GM19238 (cell line): ENCODE results near the gene CITED2.
"Not testable (repeated sequence)": the region's sequence is repeated elsewhere in the genome, so short reads cannot be mapped to it uniquely, and the experiment has no call there.

Experiments used
- DNase-seq: peaks from one replicate; pipeline ENCODE4 v3.0.0; 2011; ENCODE audit warnings: low spot score; ENCODE audit not compliant: insufficient read length

Gene CITED2

DNA sequence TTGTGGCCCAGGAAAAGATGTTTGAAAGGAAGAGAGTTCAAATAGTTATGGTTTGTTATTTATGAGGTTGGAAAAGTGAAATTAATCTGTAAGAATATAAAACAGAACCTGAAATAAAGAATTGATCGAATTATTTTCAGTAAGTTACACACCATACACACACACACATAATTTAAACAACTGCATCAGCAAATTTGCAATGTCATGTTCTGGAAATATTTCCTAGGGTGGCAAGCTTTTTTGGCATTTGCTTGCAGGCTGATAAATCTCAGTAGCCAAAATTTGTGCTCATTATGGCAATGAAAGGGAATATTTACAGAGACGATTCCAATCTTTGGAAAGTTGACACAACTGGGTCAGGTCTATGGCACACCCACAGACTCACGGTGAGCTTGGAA is 9.5 kb downstream of the CITED2 start:
- no peak for DNase-seq

DNA sequence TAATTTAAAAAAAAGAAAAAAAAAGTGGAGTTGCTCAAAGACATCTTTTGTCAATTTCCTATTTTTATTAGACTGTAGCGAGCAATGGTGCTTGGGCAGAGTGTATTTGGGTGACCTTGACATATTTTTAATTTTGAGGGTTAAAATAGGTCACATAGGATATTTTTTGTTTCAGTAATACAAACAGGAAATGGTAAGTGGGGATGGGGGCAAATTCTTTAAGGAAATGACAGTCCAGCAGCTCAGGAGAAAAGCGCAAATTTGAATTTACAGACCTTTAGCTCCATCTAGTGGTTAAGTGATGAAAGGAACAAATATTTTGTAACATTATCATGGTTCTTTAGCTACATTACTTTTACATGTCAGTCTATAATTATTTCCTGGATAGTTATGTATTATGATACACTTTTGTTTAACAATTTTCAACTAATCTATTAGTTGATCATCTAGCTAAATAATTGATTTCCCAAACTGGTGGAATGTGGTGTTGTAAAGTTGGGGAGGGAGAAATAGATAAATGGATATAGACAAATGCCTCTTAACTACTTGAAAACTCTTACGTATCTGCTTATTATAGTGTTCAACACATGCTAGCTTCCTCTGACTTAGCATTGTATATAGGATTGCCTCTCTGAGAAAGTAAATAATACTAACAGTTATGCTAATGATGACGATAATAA is 10.0 kb downstream of the CITED2 start:
- no peak for DNase-seq

DNA sequence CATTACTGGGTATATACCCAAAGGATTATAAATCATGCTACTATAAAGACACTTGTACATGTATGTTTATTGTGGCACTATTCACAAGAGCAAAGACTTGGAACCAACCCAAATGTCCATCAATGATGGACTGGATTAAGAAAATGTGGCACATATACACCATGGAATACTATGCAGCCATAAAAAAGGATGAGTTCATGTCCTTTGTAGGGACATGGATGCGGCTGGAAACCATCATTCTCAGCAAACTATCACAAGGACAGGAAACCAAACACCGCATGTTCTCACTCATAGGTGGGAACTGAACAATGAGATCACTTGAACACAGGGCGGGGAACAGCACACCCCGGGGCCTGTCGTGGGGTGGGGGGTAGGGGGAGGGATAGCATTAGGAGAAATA is 10.7 kb downstream of the CITED2 start:
- not testable (repeated sequence) for DNase-seq

DNA sequence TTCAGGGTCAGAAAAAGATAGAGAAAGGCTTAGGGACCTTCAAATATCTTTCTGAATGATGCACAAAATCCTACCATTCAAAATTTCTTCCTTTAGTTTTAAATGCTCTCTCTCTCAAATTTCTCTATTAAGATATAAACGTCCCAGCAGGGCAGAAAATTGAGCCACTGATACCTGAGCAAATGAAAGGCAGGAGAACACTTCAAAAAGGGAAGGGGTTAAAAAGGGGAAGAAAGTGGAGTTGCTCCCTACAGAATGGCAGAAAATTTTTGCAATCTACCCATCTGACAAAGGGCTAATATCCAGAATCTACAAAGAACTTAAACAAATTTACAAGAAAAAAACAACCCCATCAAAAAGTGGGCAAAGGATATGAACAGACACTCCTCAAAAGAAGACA is 11.3 kb downstream of the CITED2 start:
- DNase-seq: not testable (repeated sequence)

DNA sequence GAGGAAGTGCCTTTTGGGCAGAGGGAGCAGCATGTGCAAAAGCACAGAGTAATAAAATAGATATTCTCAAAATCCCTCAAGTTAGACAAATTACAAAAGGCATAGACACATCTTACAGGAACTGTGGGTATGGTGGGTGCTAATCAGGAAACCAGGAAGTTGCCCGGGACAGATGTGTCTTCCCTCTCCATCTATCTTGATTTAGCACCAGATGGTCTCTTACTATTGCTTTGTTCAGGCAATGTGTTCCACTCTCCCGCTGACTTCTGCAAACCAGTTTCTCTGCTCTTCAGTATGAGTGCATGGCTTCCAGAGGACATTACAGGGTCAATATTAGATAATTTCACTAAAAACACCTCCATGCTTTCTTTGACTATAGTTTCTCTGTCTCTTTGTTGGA is 13.2 kb downstream of the CITED2 start:
- DNase-seq: no peak

DNA sequence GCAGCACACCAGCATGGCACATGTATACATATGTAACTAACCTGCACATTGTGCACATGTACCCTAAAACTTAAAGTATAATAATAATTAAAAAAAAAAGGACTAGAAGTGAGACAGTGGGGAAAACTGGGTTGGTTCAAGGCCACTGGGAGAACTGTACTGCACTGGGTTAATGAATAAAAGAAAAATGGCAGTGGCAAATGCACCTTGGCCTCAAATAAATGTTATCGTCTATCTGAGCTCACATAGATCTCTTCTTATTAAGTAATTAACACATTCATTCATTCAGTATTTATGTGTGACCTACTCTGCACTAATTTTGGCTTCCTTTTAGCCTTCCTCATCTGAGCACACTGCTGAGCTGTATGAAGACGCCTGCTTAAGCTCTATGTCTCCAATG is 17.5 kb downstream of the CITED2 start:
- no peak for DNase-seq

DNA sequence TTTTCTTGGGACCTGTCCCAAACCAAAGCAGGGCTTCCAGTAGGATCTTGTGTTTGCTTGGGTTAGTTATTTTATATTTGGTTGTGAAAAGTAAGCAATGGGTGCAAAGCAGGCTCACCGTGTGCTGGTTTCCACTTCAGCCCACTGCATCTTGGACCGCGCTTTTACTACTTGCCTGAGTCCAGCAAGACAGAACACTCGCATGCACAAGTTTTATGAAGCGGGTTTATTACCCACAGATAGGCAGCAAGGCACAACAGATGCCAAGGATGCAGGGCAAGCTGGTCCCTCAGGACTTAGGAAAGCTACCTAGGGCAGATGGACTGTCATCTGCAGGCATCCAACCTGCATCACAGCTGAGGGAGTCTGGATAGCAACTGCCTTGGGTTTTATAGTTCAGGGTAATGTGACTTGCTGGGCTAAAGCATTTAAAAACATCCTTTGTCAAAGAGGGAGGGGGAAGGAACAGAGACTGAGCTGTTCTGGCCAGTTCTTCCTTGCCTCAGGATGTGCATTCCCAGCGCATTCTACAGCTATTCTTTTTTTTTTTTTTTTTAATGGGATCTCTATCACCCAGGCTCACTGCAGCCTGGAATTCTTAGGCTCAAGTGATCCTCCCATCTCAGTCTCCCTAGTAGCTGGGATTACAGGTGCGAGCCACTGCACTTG is 18.5 kb downstream of the CITED2 start:
- no peak for DNase-seq

DNA sequence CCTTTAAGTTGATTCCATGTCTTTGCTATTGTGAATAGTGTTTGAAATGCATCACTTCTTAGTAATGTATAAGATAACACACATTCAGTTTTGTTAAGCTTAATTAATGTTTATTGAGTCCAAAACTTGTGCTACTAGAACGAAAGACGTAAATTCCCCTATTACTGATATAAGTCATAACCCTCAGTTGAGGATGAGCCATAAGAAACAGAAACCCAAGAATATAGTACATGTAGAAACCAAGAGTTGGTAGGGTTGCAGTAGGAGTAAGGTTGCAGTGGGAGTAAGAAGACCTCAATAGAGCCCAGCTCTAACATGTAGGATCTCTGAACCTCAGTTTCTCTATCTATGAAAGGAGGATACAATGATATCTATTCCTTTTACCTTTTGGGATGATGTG is 19.3 kb downstream of the CITED2 start:
- no peak for DNase-seq

DNA sequence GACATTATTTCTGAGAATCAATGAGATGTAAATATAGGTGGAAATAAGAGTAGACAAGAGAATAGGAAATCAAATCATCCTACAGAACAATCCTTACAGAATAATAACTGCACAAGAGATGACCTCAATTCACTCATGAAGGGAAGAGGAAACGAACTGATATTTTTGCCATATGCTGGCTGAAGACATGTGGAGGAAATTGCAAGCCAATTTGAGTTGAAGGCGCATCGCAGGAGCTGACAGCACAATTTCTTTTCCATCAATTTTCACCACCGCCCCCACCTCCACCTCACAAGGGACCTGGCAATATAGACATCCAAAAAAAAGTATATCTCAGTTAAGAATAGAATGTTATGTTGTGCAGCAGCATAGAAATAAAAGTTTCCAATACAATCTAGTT is 20.3 kb downstream of the CITED2 start:
- DNase-seq: no peak

DNA sequence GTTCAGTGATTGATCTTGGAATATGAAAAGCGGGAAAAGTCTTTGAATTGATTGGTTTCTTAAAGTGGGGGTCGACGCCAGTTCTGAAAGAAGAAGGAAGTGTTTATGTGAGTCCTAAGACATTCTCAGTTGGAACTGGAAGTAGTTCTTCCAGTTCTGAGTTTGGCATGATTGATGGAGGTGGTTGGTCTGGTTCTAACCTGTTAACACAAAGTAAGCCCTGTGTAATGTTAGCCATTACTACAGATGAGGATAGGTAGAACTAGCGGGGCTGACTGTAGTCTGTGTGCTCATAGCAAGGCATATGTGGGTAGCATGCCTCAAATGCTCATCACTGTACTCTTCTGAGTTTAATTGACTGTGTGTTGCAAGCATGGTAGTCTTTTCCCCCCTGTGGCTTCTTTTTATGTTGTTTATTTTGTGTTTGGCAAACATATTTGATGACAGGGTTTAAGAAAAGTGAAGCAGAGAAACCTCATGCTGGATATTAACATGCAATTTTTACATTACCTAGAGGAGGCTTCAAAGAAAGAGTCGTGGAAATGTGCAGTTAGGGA is 24.9 kb downstream of the CITED2 start:
- no peak for DNase-seq

DNA sequence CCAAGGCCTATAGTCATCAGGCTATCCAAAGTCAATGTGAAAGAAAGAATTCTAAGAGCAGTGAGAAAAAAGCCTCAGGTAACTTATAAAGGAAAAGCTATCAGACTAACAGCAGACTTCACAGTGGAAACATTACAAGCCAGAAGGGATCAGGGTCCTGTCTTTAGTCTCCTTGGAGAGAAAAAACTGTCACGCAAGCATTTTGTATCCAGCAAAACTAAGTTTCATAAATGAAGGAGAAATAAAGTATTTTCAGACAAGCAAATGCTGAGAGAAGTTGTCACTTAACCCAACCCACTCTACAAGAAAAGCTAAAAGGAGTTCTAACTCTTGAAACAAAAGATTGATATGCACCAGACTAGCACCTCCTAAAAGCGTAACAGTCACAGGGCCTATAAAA is 28.1 kb downstream of the CITED2 start:
- no peak for DNase-seq

DNA sequence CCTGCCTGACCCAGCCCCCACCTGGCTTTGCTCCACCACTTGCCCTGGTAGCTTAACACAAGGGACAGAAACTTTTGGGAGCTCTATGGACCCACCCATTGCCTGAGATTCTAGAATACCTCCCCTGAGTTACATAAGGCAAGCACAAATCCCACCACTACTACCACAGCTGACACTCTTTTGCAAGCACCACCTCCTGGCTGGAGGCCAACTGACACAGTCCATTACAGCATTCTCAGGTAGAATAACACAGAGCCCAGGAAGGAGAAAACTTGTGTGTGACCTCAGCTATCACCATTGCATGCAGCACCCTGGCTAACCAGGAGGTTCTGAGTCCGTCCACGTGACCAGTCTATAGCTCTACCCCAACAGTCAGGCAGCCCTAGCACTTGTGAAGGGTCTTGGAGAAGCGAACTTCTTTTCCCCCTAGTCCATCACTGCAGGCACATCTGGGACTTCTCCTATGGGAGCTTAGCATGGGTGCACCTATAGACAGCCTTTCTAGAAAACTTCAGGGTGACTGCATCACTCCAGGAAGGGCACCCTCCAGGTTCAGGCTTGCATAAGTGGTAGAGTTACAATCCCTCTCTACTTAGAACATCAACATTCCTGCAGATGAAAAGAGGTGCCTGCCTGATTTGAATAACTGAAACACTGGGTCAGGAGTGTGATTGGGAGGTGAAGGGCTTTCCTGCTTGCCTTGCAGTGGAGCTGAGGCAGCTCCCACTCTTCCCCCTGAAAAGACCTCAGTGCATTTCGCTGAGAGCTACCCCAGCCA is 30.1 kb downstream of the CITED2 start:
- DNase-seq: no peak

DNA sequence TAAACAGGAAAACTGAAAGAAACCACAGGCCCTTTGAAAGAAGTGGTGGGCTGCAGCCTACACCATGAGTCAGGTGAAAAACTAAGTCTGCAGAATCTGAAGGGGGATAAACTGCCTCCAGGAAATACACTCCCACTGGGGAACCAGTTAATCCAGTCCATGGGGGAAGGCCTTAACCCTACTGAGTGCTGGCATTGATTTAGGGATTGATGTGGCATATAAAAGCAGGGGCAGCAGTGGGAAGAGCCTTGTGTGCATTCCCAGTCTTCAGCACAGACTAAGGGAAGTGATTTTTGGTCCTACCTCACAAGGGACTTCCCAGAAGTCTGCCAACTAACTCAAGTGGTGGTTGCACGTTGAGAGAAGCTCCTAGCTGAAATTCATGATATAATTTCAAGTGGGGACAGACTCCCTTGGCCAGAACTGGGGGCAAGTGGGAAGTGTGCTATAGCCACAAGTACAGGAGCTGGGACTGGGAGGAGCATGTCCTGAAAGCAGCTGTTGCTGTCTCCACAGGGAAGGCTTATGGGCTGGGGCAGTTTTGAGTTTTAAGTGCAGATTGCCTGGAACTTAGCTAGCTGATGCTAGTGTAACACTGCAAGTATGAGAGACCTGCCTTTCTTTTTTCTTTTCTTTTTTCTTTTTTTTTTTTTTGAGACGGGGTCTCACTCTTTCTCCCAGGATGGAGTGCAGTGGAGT is 31.2 kb downstream of the CITED2 start:
- DNase-seq: no peak

DNA sequence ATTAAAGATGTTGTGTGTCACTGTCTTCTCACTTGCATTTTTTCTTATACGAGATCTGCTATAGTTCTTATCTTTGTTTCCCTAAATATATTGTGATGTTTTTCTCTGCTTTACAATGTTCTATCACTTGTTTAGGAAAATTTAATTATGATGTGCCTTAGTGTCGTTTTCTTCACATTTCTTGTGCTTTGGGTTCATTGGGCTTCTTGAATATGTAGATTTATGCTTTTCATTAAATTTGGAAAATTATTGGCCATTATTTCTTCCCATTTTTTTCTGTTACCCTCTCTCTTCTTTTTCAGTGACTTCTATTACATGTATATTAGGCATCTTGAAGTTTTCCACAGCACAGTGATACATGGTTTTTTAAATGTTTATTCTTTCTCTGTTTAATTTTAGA is 33.4 kb downstream of the CITED2 start:
- no peak for DNase-seq

DNA sequence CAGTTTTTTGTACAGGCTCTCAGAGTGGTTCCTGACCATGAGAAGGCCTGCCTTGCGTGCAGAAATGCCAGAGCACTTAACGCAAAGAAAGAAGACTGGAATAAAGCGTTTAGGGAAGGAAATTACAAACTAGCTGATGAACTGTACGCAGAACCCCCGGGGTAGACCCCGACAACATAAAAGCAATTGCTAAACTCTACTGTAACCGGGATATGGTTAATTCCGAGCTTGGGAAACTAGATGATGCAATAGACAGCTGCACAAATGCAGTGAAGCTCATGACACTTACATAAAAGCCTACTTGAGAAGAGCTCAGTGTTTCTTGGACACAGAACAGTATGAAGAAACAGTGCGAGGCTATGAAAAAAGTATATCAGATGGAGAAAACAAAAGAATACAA is 35.7 kb downstream of the CITED2 start:
- DNase-seq: no peak

DNA sequence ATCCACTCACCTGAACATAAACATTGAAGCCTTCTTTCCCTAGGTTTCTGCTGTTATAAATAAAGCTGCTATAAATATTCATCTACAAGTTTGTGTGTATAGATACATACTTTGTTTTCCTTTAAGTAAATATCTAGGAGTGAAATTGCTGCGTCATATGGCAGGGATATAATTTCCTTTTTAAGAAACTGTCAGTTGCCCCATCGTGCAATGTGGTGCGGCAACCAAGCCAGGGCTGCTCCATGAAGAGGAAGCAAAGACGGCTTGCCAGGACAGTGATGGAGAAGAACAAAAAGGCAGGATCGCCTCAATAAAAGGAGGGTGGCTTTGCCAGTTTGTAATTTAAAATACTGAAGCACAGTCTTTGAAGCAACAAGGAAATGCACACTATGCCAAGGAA is 36.6 kb downstream of the CITED2 start:
- no peak for DNase-seq

DNA sequence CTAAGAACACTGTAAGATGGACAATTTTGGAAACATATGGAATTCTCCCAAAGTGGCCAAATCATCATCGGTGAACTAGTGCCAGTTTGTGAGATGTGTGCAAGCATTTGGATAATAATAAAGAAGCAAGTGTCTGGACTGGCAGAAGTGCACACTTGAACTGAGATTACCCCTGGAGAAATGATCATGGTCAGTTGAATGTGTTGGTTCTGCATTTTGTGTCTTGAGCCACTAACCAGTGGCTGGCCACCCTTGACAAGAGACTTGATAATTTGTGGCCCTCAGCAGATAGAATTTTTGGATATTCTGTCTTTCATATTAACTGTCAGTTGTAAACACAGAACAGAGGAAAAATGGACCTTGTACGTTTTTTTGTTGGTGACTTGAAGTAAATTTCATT is 37.4 kb downstream of the CITED2 start:
- no peak for DNase-seq

DNA sequence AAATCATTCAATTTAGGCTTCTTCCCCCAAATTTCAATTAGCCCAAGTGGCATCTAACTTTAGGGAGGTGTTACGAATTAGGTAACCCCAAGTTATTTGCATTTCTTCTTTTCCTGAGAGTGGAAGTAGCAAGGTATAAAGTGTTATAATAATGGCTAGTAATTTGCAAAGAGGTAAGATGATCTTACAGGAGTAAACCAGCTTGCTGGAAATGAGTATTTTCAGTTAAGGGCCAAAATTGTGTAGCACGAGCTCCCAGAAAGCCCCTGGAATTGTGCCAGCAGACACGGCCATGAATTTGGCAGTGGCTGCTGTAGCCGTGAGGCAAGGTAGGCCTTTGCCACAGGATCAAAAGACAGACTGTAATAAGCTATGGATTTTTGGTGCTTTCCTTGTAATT is 38.0 kb downstream of the CITED2 start:
- no peak for DNase-seq

DNA sequence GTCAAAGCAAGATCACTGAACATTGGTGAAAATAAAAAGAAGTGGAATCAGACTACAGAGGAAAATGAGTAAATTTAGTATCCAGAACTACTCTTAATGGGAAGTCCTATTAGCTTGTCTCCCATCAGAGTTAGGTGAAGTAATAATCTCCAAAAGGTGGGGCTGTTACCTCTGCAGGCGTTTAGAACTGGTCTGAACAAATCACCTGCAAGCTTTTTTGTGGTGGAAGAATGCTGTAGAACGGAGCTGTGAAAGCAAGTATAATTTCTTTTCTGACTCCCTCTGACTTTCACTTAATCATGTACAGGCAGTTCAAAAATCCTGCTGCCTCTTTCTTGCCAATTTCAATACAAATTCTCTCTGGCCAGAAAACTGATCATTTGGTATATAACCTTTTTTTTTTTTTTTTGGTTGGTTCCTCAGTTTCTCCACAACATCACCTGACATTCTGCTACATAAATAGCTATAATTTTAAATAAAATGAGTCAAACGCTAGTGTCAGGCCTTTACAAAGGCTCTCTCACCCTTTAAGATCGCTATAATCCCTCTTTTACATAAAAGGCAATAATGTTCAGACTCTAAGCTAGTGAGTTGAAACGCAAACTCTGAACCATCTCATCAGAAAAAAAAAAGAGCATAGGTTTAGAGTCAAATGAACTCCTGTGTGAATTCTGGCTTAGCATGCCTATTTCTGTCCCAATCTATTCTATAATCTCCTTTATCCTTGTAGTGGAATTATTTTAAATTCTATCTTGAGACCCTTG is 38.8 kb downstream of the CITED2 start:
- no peak for DNase-seq

DNA sequence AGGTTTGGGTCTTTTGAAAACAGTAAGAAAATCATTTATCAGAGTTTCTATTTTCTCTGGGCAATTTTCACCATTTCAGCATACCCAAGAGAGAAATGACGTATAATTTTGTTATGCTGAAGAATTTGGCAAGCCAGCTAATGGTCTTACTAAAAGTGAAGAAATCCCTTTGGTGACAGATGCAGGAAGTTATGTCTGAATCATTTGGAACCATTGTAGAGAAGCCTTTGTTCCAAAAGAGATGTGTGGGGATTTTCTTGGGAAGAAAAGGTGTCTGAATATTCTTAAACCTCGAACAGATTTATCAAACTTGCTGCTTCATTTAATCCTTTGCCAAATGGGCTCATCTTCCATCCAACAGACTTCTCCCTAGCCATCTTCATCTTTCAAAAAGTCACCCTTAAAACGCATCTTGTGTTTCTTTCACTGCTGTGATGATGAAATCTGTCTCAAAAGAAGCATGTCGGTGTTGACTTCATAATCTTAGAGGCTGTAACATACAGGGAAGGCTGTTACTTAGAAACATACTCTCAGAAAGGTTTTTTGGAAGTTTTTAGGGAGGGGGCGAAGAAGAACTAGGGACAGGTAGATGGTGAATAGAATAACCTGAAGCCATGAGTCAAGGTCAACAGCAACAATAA is 39.5 kb downstream of the CITED2 start:
- no peak for DNase-seq
